ENCODE measurements around the gene CELF3. TPM values are rescaled to one million over a fixed set of nuclear protein-coding genes. Genes with fewer than 3 reads are reported as not detected.

The CELF3 gene
- polyA plus RNA-seq, 3 donors: not detected

DNA sequence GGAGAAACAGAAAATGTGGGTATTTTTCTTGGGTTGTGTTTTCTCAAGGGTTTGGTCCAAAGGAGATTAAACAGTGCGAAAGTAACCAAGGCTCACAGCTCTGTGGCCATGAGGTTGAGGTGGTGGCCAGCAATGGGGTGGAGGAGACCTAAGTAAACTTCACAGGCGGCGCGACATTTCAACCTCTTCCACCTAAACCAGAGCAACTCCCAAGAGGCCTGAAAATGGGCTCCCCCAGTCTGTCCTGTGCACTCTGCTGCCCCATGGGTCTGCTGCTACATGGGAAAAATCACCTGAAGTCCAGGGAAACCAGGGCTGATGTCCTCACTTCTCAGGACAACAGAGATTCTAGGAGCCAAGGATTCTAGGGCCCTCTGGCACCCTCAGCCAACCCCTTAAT, 12.4 kb downstream of the CELF3 start:
- Histone ChIP-seq H3K4me1 (ENCODE audit: control insufficient read depth in 1 of 2, insufficient read depth in 2 of 2, low read length in 2 of 2) (peaks cover 0 to 5% of the 10 kb centered on the region in 2 donors), H3K4me3 (replicated peaks in 1 of 3; ENCODE audit: low read depth in 2 of 3, low read length in 3 of 3) (no peak overlapping the region), H3K36me3 (replicated peaks in 1 of 2; ENCODE audit: control insufficient read depth in 1 of 2, insufficient read depth in 2 of 2, low read length in 2 of 2) (peaks cover 27 to 29% of the 10 kb centered on the region in 2 donors), H3K27me3 (ENCODE audit: control insufficient read depth in 2 of 2, insufficient read depth in 2 of 2, low read length in 2 of 2) (no peaks in the 10 kb centered on the region), H2AFZ (ENCODE audit: insufficient read depth, low read depth, low read length, poor library complexity, severe bottlenecking) (no peak overlapping the region), H3K27ac (ENCODE audit: low read depth in 1 of 2, low read length in 2 of 2) (no peak overlapping the region), H3K79me2 (ENCODE audit: insufficient read depth, low read length) (no peaks in the 10 kb centered on the region), H3K9me3 (replicated peaks in 1 of 2; ENCODE audit: control insufficient read depth in 1 of 2, insufficient read depth in 1 of 2, low read length in 2 of 2) (no peaks in the 10 kb centered on the region), H3K9ac (ENCODE audit: insufficient read depth, low read length, poor library complexity, severe bottlenecking) (no peak overlapping the region), H4K20me1 (ENCODE audit: insufficient read depth, low read length) (peaks cover 3% of the 10 kb centered on the region), H3K4me2 (replicated peaks; ENCODE audit: extremely low read depth, low read length, poor library complexity, severe bottlenecking) (no peak overlapping the region)
- H3K4me1 Mint-ChIP-seq: peaks cover 13% of the 10 kb centered on the region
- peaks cover 19 to 22% of the 10 kb centered on the region in 2 donors for H3K36me3 Mint-ChIP-seq
- TF ChIP-seq, protein P1, sequence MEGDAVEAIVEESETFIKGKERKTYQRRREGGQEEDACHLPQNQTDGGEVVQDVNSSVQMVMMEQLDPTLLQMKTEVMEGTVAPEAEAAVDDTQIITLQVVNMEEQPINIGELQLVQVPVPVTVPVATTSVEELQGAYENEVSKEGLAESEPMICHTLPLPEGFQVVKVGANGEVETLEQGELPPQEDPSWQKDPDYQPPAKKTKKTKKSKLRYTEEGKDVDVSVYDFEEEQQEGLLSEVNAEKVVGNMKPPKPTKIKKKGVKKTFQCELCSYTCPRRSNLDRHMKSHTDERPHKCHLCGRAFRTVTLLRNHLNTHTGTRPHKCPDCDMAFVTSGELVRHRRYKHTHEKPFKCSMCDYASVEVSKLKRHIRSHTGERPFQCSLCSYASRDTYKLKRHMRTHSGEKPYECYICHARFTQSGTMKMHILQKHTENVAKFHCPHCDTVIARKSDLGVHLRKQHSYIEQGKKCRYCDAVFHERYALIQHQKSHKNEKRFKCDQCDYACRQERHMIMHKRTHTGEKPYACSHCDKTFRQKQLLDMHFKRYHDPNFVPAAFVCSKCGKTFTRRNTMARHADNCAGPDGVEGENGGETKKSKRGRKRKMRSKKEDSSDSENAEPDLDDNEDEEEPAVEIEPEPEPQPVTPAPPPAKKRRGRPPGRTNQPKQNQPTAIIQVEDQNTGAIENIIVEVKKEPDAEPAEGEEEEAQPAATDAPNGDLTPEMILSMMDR (IDR thresholded peaks at IDR 0.05): no peak
- no peaks in the 10 kb centered on the region for H3K9me3 Mint-ChIP-seq
- no peak overlapping the region for H3K27ac Mint-ChIP-seq
- H3K4me3 Mint-ChIP-seq: no peak overlapping the region
- intact Hi-C loops (cut with micrococcal nuclease): no loop called here
- H3K27me3 Mint-ChIP-seq (ENCODE audit: low read depth in 3 of 3): peaks cover 0 to 5% (median 1%) of the 10 kb centered on the region in 3 donors
- 100% methylated on average over 2 of the region's 4 CpGs for WGBS (ENCODE audit: insufficient coverage)
- DNase-seq: no peak

DNA sequence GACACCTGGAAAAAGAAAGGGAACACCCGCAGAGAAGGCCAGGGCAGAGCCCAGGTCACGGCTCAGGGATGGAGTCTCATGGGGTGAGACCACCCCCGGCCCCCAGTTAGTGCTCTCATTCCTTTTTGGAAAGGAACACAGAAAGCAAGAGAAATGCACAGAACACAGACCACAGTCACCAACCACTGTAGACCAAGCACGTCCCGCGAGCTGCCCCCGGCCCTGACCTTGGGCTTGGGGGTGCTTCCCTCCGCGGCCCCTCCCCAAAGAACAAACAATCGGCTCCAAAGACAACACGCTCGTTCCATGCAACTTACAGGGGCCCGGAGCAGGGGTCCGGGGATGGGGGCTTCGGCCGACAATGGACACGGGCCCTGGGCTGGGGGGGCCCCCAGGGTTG, 12.8 kb downstream of the CELF3 start:
- no peak overlapping the region for H3K27ac ChIP-seq (ENCODE audit: low read depth in 1 of 2, low read length in 2 of 2)
- Mint-ChIP-seq H3K4me1 (peaks cover 15% of the 10 kb centered on the region), H3K27ac (peak overlapping the region in 1 of 7 donors; percentile 20), H3K36me3 (peaks cover 23 to 26% of the 10 kb centered on the region in 2 donors), H3K9me3 (no peaks in the 10 kb centered on the region), H3K4me3 (no peak overlapping the region), H3K27me3 (ENCODE audit: low read depth in 3 of 3) (peaks cover 0 to 5% (median 1%) of the 10 kb centered on the region in 3 donors)
- peaks cover 3% of the 10 kb centered on the region for H4K20me1 ChIP-seq (ENCODE audit: insufficient read depth, low read length)
- no peak overlapping the region for H2AFZ ChIP-seq (ENCODE audit: insufficient read depth, low read depth, low read length, poor library complexity, severe bottlenecking)
- H3K4me3 ChIP-seq (replicated peaks in 1 of 3; ENCODE audit: low read depth in 2 of 3, low read length in 3 of 3): no peak overlapping the region
- intact Hi-C loops (cut with micrococcal nuclease): no loop called here
- WGBS (ENCODE audit: insufficient coverage): 55% methylated on average over 8 of the region's 17 CpGs
- peaks cover 32 to 34% of the 10 kb centered on the region in 2 donors for H3K36me3 ChIP-seq (replicated peaks in 1 of 2; ENCODE audit: control insufficient read depth in 1 of 2, insufficient read depth in 2 of 2, low read length in 2 of 2)
- no peaks in the 10 kb centered on the region for H3K79me2 ChIP-seq (ENCODE audit: insufficient read depth, low read length)
- no peak for DNase-seq
- no peaks in the 10 kb centered on the region for H3K9me3 ChIP-seq (replicated peaks in 1 of 2; ENCODE audit: control insufficient read depth in 1 of 2, insufficient read depth in 1 of 2, low read length in 2 of 2)
- no peak overlapping the region for H3K9ac ChIP-seq (ENCODE audit: insufficient read depth, low read length, poor library complexity, severe bottlenecking)
- H3K4me1 ChIP-seq (ENCODE audit: control insufficient read depth in 1 of 2, insufficient read depth in 2 of 2, low read length in 2 of 2): peaks cover 0 to 5% of the 10 kb centered on the region in 2 donors
- no peak overlapping the region for H3K4me2 ChIP-seq (replicated peaks; ENCODE audit: extremely low read depth, low read length, poor library complexity, severe bottlenecking)
- no peaks in the 10 kb centered on the region for H3K27me3 ChIP-seq (ENCODE audit: control insufficient read depth in 2 of 2, insufficient read depth in 2 of 2, low read length in 2 of 2)
- TF ChIP-seq, protein P1 (IDR thresholded peaks at IDR 0.05): no peak
